Renal cortex interstitium (tissue), 11 donors: ENCODE data around the gene MAP3K6. TPM values are rescaled to one million over a fixed set of nuclear protein-coding genes. Genes with fewer than 3 reads are reported as not detected.
A peak's percentile ranks its signal among the peaks of the same experiment; 100 is the strongest.

Source experiments
- DNase-seq, 11 donors: peaks; one replicate each; pipeline ENCODE4 v3.0.0-alpha.2; 2013; ENCODE audit warnings: low read depth in 9 of 11, low spot score in 4 of 11; ENCODE audit errors: extremely low read depth in 1 of 11
- polyA plus RNA-seq, 3 donors: library from polyadenylated mRNA; unstranded; fragments of 120-200 nt; gene quantifications; one replicate each; pipeline ENCODE4 v1.2.1, GENCODE V29; 2013; ENCODE audit not compliant: insufficient read length in 3 of 3

Gene MAP3K6
- polyA plus RNA-seq, 3 donors = 9.7 to 11.6 (median 10.4) TPM

GRCh38 chr1:27346991-27347624 is 19.7 kb downstream of the MAP3K6 start:
- no peak for DNase-seq

DNA sequence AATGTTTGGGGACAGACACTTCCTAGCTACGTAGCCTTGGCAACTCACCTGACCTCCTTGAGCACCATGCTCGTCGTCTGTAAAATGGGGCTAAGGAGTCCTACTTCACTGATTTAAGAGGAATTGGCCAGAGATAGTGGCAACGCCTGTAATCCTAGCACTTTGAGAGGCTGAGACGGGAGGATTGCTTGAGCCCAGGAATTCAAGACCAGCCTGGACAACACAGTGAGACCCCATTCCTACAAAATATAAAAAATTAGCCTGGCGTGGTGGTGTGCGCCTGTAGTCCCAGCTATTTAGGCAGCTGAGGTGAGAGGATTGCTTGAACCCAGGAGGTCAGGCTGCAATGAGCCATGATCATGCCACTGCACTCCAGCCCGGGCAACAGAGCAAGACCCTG is 20.4 kb downstream of the MAP3K6 start:
- no peak for DNase-seq

GRCh38 chr1:27345272-27345671 is 21.5 kb downstream of the MAP3K6 start:
- DNase-seq = no peak

DNA sequence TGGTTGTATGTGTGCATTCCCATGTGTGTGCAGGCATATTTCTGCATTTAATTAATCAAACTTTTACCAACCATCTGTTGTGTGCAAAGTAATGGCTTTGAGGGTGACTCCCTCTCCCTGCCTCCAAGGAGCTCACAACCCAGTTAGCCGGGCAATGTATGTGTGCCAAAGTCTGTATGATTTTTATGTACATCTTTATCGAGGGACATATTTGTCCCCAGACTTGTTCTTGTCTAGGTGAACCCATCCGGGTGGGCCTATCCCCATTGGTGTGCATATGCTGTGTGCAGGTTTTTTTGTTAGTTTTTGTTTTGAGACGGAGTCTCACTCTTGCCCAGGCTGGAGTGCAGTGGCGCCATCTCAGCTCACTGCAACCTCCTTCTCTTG is 23.1 kb downstream of the MAP3K6 start:
- no peak for DNase-seq

- DNase-seq = no peak
Measured at GRCh38 chr1:27342778-27343638, 23.8 kb downstream of the MAP3K6 start.

GRCh38 chr1:27342391-27342777 is 24.4 kb downstream of the MAP3K6 start:
- no peak for DNase-seq

DNA sequence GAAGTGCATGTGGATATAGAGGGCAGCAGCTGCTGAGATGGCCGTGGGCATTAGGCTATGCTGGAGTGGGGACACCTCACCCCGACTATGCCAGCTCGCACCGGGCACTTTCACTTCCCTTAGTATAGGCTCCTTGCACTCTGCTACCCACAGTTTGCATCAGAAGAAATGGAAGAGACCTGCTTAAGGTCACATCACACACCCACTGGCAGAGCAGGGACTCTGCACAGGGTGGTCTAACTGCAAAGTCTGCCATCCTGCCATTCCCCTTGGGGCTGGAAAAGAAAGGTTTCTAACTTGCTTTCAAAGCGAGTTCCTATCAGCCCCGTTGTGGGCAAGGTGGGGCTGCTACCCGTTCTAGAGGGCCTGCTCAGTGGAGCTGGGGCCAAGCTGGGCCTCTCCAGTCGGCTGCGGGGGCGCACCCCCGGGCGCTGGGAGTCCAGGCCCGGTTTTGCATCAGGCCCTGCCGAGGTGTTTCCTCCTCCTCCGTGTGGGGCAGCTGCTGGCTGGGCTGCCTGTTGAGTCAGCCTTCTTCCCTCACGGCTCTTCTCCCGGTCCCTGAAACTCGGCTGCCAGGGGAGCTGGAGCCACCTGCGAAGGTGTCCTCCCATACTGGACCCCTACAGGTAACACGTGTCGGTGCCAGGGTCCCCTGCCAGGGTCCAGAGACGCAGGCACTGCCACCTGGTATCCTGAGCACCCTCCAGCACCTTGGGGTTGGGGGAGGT is 25.1 kb downstream of the MAP3K6 start, which contains the start of gene SYTL1:
SYTL1 (plus strand) TSS at position 498 of the 728 bp plus-strand sequence. CDS start 3,313 bp downstream, outside the sequence.
- peak in 1 of 11 donors; percentile 51 for DNase-seq

DNA sequence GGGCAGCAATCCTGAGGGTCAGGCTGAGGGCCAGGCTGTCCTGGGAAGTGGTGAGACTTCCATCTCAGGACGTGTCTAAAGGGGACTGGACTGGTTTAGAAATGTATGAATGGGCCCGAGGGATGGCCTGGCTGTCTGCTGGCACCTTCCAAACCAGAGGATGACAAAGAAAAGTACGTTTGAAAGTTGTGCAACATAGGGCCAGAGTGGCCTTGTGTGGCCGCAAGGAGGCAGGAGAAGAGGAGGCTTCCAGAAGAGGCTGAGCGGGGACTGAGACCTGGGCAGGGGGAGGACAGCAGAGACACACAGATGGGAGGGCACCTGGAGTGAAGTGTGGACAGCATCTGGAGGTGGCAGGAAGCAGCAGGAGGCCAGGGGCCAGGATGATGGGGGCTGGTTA is 27.5 kb downstream of the MAP3K6 start:
- DNase-seq = no peak

GRCh38 chr1:27338751-27339150 is 28.0 kb downstream of the MAP3K6 start:
- no peak for DNase-seq

GRCh38 chr1:27336756-27337155 is 30.0 kb downstream of the MAP3K6 start:
- no peak for DNase-seq

DNA sequence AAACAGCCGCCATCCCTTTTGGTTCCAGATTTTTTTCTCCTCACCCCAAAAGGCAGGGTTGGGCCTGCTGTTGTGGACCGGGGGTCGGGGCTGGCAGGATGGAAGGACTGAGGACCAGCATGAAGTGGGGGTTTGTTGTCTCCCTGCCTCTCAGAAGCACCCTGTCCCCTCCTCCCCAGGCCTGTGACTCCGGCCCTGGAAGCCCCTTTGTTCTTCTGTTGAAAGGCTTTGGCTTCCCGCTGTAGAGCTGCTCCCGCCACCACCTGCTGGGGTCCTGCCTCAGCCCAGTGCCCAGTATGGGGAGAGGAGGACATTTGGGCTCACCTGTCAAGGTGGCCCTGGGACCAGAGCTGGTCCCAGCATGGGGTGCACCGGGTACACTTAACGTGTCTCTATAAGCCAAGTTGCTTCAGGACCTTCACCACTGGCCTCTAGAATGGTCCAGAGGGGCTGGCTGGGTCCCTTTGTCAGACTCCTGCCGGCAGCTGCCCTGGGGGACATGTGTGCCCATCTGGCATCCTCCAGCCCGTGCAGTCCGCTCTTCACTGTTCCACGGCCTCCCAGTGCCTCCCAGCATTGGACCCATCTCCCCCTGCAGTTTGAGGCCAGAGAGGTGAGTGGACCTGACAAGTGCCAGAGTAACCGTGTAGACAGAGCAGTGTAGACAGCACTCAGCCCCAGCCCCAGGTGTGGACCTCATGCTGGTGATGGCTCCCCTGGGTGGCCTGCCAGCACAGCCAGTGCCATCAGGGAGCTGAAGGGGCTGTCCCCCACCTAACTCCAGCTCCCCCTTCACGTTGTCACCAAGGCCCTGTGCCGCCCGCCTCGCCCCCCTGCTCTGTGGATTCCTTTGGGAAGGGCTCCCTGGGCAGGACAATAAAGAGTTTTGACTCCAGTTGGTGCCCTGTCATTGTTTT is 31.0 kb downstream of the MAP3K6 start:
- no peak for DNase-seq

GRCh38 chr1:27333717-27334279 is 33.0 kb downstream of the MAP3K6 start:
- DNase-seq = no peak

GRCh38 chr1:27332536-27333281 is 34.1 kb downstream of the MAP3K6 start:
- no peak for DNase-seq

GRCh38 chr1:27331922-27332321 is 34.8 kb downstream of the MAP3K6 start:
- DNase-seq = no peak

- no peak for DNase-seq
Measured at GRCh38 chr1:27331426-27331825, 35.3 kb downstream of the MAP3K6 start.

GRCh38 chr1:27330786-27331185 is 36.0 kb downstream of the MAP3K6 start:
- no peak for DNase-seq

GRCh38 chr1:27327964-27328363 is 38.8 kb downstream of the MAP3K6 start:
- no peak for DNase-seq

GRCh38 chr1:27325286-27325685 is 41.5 kb downstream of the MAP3K6 start:
- no peak for DNase-seq
